Activated CD8-positive, alpha-beta memory T cell treated with anti-CD3 and anti-CD28 coated beads for 48 hours (primary cell): Measurements from ENCODE around the gene ENPP7.
A peak's percentile ranks its signal among the peaks of the same experiment; 100 is the strongest.

Source experiments
- DNase-seq, 3 experiments: peaks; one replicate each; pipeline ENCODE4 v3.0.0-alpha.2; 2020; ENCODE audit warnings: low read depth in 2 of 3, low spot score in 2 of 3

Gene ENPP7

DNA sequence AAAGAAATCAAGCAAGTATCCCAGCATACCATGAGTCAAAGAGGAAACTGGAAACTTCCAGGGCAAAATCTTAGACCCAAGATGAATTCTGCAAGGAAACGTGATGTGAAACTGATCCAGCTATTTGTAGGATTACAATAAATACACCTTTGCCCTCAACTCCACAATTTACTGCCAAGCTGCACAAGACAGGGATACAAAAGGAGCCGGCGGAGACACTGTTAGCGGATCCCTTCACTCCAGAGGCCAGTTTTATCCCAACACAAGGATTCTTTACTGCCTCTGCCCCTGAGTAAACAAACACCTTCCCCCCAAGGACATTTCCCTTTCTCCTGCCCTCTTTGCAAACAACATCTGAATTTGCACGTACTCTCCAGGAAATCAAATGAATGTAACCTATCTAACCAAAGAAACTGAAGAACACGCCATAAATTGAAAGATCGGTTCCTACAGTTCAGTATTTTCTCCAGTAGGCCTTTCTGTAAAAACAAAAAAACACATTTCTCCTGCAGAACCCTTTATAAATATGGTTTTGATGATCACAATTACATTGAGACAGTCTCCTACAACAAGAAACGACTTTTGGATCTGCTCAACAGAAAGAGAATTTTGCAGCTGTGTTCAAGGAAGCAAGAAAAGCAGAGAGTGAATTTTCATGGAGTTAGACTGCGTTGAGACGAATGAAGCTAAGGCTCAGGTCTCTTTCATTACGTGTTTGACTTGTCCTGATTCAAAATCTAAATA is 45.8 kb downstream of the ENPP7 start:
- no peak for DNase-seq

GRCh38 chr17:79777120-79777893 is 46.6 kb downstream of the ENPP7 start:
- no peak for DNase-seq

DNA sequence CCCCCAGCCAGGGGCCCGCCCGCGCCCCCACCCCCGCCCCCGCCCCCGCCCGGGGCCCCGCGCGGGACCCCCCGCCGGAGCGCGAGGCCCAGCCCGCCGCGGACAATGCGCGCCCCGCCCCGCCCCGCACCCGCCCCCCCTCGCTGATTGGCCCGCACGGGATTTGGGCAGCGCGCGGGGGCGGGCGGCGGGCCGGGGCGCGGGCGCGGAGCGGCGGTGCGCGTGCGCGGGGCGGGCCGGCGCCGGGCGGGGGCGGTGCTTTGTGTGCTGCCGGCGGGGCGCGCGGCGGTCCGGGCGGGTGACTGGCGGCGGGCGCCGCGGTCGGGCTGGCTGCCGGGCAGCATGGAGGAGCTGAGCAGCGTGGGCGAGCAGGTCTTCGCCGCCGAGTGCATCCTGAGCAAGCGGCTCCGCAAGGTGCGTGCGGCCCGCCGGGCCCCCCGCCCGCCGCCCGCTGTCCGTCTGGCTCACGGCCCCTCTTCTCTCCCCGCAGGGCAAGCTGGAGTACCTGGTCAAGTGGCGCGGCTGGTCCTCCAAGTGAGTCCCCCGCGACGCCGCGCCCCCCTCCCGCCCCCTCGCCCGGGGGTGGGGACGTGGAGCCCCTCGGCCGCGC is 47.3 kb downstream of the ENPP7 start, which contains the start of gene CBX2:
Gene CBX2 (plus strand): TSS at position 255 of the 610 bp plus-strand sequence. CDS start 88 bp downstream, at position 343.
- peak in 2 of 3 experiments; percentile 45 to 61 for DNase-seq

GRCh38 chr17:79778504-79779083 is 47.9 kb downstream of the ENPP7 start:
- DNase-seq: no peak

GRCh38 chr17:79779084-79779529 is 48.4 kb downstream of the ENPP7 start:
- no peak for DNase-seq

- DNase-seq: no peak
These were observed 49.1 kb downstream of the ENPP7 start for GRCh38 chr17:79779661-79780365.

GRCh38 chr17:79781012-79781650 is 50.4 kb downstream of the ENPP7 start:
- no peak for DNase-seq

GRCh38 chr17:79781736-79782575 is 51.2 kb downstream of the ENPP7 start:
- no peak for DNase-seq

DNA sequence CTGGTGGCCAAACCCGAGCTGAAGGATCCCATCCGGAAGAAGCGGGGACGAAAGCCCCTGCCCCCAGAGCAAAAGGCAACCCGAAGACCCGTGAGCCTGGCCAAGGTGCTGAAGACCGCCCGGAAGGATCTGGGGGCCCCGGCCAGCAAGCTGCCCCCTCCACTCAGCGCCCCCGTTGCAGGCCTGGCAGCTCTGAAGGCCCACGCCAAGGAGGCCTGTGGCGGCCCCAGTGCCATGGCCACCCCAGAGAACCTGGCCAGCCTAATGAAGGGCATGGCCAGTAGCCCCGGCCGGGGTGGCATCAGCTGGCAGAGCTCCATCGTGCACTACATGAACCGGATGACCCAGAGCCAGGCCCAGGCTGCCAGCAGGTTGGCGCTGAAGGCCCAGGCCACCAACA is 53.1 kb downstream of the ENPP7 start:
- no peak for DNase-seq

GRCh38 chr17:79784353-79785016 is 53.7 kb downstream of the ENPP7 start:
- no peak for DNase-seq

DNA sequence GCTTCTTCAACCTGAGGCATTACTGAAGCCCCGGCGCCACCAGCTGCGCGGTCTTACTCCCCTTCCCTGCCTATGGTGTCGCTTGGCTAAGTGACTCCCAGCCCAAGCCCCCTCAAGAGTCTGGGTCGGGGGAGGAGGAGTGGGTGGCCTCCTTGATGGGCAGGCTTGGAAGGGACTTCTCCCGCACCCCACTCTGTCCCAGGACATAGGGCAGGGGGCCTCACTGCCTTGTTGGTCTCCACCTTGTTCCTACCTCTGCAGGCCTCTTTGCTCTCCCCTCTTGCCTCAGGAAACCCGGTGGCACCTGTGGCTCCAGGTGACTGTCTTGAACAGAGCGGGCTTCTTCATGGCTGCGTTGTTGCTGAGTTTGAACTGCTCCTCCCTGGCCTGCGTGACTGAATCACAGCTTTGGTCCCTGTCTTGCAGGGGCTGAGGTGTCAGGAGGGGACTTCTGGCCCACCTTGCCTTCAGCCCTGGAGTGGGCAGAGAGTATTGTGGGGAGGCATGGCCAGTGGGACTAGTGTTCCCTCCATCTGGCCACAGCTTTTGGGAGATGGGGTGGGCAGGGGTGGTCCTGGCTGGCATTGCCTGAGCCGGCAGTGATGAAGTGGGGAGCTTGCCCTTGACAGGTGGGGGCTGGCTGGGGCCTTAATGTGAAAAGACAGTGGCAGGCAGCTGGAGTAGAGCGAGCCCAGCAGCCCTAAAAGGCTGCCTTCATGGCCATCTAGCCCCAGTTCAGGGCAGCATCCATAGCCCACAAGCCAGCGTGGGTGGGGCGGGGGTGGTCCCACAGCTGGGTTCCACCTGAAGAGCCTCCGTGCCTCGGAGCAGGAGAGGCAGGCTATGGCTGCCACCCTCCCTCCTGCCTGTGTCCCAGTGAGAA is 54.5 kb downstream of the ENPP7 start:
- no peak for DNase-seq

- DNase-seq: no peak
These were observed 55.4 kb downstream of the ENPP7 start for GRCh38 chr17:79785900-79786810.

- DNase-seq: no peak
These were observed 56.3 kb downstream of the ENPP7 start for GRCh38 chr17:79786930-79787643.

GRCh38 chr17:79788455-79788854 is 57.7 kb downstream of the ENPP7 start:
- DNase-seq: no peak

DNA sequence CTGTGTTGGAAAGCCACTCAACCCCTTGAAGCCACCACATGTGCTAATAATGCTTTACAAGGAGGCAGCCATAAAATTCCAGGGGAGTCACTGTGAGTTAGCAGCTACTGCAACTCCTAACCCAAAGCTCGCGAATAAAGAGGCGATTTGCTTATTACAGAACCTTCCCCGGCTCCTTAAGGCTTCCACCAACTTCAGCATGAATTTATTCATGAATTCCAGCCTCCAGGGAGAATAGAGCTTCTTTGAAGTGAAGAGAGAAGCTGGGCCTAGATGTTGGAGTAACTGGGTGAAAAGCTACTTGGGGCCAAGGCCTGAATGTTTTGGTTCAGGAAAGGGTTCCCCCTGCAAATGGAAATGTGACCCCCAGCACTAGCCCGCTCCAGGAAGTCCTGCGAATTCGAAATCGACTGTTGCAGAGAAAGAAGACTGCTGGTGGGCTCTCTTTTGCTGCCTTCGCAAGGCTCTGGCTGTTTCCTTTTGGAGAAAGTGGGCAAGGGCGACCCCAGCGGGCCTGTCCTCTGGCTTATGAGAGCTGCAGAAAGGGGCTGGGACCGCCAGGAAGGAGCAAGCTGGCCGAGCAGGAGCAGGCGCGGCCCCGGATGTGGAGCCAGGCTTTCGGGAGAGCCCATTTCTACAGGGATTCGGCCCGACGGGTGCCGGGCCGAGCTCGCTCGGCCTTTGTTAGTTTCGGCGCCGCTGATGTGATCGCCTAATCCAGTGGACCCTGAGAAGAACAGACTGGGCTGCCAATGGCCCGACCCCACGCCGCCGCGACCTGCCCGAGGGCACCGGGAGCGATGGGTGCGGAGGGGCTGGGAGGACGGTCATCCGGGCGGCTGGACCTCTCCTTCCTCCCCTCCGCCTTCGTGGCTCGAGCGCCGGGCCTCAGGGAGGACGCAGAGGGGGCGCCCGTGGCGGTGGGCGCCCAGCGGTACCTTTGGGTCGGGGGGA is 58.5 kb downstream of the ENPP7 start:
- no peak for DNase-seq
